Peyer's patch (tissue), 4 donors: Measurements from ENCODE around the gene WBP4. TPM values are rescaled to one million over a fixed set of nuclear protein-coding genes. Genes with fewer than 3 reads are reported as not detected.

Experiments used
- DNase-seq, 3 donors: peaks; one replicate each; pipeline ENCODE4 v3.0.0-alpha.2; 2017 to 2019
- H3K27ac ChIP-seq, 4 donors: fragments of 200-600 bp; sonication (generic); one replicate each; pipeline ENCODE4 v1.5.1; 2016 to 2019
- H3K27me3 ChIP-seq, 2 donors: fragments of 200-600 bp; sonication (generic); one replicate each; pipeline ENCODE4 v1.5.1; 2019
- H3K36me3 ChIP-seq, 3 donors: fragments of 200-600 bp; sonication (generic); one replicate each; pipeline ENCODE4 v1.5.1; 2016 to 2019
- H3K4me1 ChIP-seq, 4 donors: fragments of 200-600 bp; sonication (generic); one replicate each; pipeline ENCODE4 v1.5.1; 2016 to 2019
- H3K4me3 ChIP-seq, 4 donors: fragments of 200-600 bp; sonication (generic); 1 replicate in 3 of 4; 2 replicates in 1 of 4; pipeline ENCODE4 v1.5.1; 2016 to 2019; ENCODE audit warnings: mild to moderate bottlenecking in 1 of 4
- H3K9me3 ChIP-seq, 4 donors: fragments of 200-600 bp; sonication (generic); one replicate each; pipeline ENCODE4 v1.5.1; 2016 to 2019; ENCODE audit warnings: mild to moderate bottlenecking in 1 of 4
- CTCF ChIP-seq, 6 experiments: fragments of 450-650 bp in 4 of 6; fragments of 200-600 bp in 2 of 6; sonication (generic) in 1 of 6; IDR thresholded peaks; one replicate each; pipeline ENCODE4 v1.5.1; 2017 to 2019; ENCODE audit warnings: antibody characterized with exemption in 6 of 6, mild to moderate bottlenecking in 3 of 6, moderate library complexity in 1 of 6
- POLR2A ChIP-seq, 2 donors: fragments of 450-650 bp; IDR thresholded peaks; one replicate each; pipeline ENCODE4 v1.5.1; 2017; ENCODE audit warnings: antibody characterized with exemption in 2 of 2, mild to moderate bottlenecking in 2 of 2, moderate library complexity in 2 of 2
- total RNA-seq, 4 donors: library from RNA; depleted of rRNA; stranded (reverse); fragments of >200 nt; gene quantifications; one replicate each; pipeline ENCODE4 v1.1.0, GENCODE V29; 2016

WBP4 gene
- total RNA-seq, 4 donors from 2014 or later: 8.4 to 13.2 (median 8.6) TPM

- TF ChIP-seq POLR2A (IDR thresholded peaks at IDR 0.05) (no peak), CTCF (IDR thresholded peaks at IDR 0.05) (no peak)
- Histone ChIP-seq H3K4me1 (peaks cover 0 to 26% (median 0%) of the 10 kb centered on the region in 4 donors), H3K36me3 (peaks cover 0 to 14% (median 0%) of the 10 kb centered on the region in 3 donors), H3K4me3 (no peak overlapping the region), H3K27me3 (no peaks in the 10 kb centered on the region), H3K9me3 (peaks cover 0 to 3% (median 0%) of the 10 kb centered on the region in 4 donors), H3K27ac (no peak overlapping the region)
- no peak for DNase-seq
Observed at GRCh38 chr13:41049480-41050440, 11.5 kb upstream of the WBP4 start.

- no peaks in the 10 kb centered on the region for H3K27me3 ChIP-seq
- peaks cover 0 to 3% (median 0%) of the 10 kb centered on the region in 4 donors for H3K9me3 ChIP-seq
- H3K4me3 ChIP-seq: no peak overlapping the region
- DNase-seq: no peak
- no peak overlapping the region for H3K27ac ChIP-seq
- H3K36me3 ChIP-seq: peaks cover 0 to 14% (median 0%) of the 10 kb centered on the region in 3 donors
- TF ChIP-seq CTCF (IDR thresholded peaks at IDR 0.05): no peak
- TF ChIP-seq POLR2A (IDR thresholded peaks at IDR 0.05): no peak
- peaks cover 0 to 52% (median 0%) of the 10 kb centered on the region in 4 donors for H3K4me1 ChIP-seq
Observed at GRCh38 chr13:41052441-41052840, 8.9 kb upstream of the WBP4 start.

GRCh38 chr13:41053384-41053826 lies 7.9 kb upstream of the WBP4 start:
- peaks cover 0 to 8% (median 0%) of the 10 kb centered on the region in 3 donors for H3K36me3 ChIP-seq
- H3K27ac ChIP-seq: peak overlapping the region; percentile 32 to 58 (median 45)
- peaks cover 0 to 62% (median 0%) of the 10 kb centered on the region in 4 donors for H3K4me1 ChIP-seq
- no peak for TF ChIP-seq CTCF (IDR thresholded peaks at IDR 0.05)
- TF ChIP-seq POLR2A (IDR thresholded peaks at IDR 0.05): no peak
- no peak overlapping the region for H3K4me3 ChIP-seq
- H3K9me3 ChIP-seq: no peaks in the 10 kb centered on the region
- H3K27me3 ChIP-seq: no peaks in the 10 kb centered on the region
- DNase-seq: no peak

- peaks cover 0 to 70% (median 0%) of the 10 kb centered on the region in 4 donors for H3K4me1 ChIP-seq
- H3K4me3 ChIP-seq: no peak overlapping the region
- no peaks in the 10 kb centered on the region for H3K27me3 ChIP-seq
- peak overlapping the region in 2 of 4 donors; percentile 25 to 56 for H3K27ac ChIP-seq
- no peaks in the 10 kb centered on the region for H3K9me3 ChIP-seq
- TF ChIP-seq CTCF (IDR thresholded peaks at IDR 0.05) (peak; percentile 59 to 75 (median 72)), POLR2A (IDR thresholded peaks at IDR 0.05) (no peak)
- peak in 2 of 3 donors; percentile 48 to 69 for DNase-seq
- H3K36me3 ChIP-seq: peaks cover 0 to 7% (median 0%) of the 10 kb centered on the region in 3 donors
Observed at GRCh38 chr13:41054212-41054877, 7.0 kb upstream of the WBP4 start.

- Histone ChIP-seq H3K36me3 (no peaks in the 10 kb centered on the region), H3K9me3 (no peaks in the 10 kb centered on the region), H3K4me1 (peaks cover 0 to 70% (median 0%) of the 10 kb centered on the region in 4 donors), H3K27ac (peak overlapping the region in 2 of 4 donors; percentile 17 to 56), H3K4me3 (no peak overlapping the region), H3K27me3 (no peaks in the 10 kb centered on the region)
- no peak for DNase-seq
- TF ChIP-seq CTCF (IDR thresholded peaks at IDR 0.05): peak in 4 of 6 experiments; percentile 11 to 40 (median 25)
- no peak for TF ChIP-seq POLR2A (IDR thresholded peaks at IDR 0.05)
Observed at GRCh38 chr13:41054919-41055619, 6.2 kb upstream of the WBP4 start.
